H7 (cell line): ENCODE results near the gene PPWD1. TPM values are rescaled to one million over a fixed set of nuclear protein-coding genes. Genes with fewer than 3 reads are reported as not detected.
"Not testable (repeated sequence)": the region's sequence is repeated elsewhere in the genome, so short reads cannot be mapped to it uniquely, and the experiment has no call there.

Experiments used
- DNase-seq: peaks from one replicate; pipeline ENCODE4 v3.0.0; 2012
- H3K27me3 ChIP-seq: 2 replicates; pipeline ENCODE4 v1.6.0; 2011; ENCODE audit warnings: mild to moderate bottlenecking, low read length; ENCODE audit not compliant: control insufficient read depth, insufficient read depth
- H3K36me3 ChIP-seq: replicated peaks from 2 replicates; pipeline ENCODE4 v1.5.1; 2011; ENCODE audit warnings: low read length; ENCODE audit not compliant: control insufficient read depth, insufficient read depth
- H3K4me3 ChIP-seq: 2 replicates; pipeline ENCODE4 v1.5.1; 2011; ENCODE audit warnings: low read depth, mild to moderate bottlenecking, control low read depth, low read length, moderate library complexity; ENCODE audit not compliant: insufficient read depth
- total RNA-seq: library from RNA; depleted of rRNA; stranded (reverse); fragments of >200 nt; shearing (Covaris generic); gene quantifications from 2 replicates; pipeline ENCODE4 v1.2.3, GENCODE V29; 2014

PPWD1 gene
- total RNA-seq, 1 experiment from 2014 or later: 28.1 TPM

DNA sequence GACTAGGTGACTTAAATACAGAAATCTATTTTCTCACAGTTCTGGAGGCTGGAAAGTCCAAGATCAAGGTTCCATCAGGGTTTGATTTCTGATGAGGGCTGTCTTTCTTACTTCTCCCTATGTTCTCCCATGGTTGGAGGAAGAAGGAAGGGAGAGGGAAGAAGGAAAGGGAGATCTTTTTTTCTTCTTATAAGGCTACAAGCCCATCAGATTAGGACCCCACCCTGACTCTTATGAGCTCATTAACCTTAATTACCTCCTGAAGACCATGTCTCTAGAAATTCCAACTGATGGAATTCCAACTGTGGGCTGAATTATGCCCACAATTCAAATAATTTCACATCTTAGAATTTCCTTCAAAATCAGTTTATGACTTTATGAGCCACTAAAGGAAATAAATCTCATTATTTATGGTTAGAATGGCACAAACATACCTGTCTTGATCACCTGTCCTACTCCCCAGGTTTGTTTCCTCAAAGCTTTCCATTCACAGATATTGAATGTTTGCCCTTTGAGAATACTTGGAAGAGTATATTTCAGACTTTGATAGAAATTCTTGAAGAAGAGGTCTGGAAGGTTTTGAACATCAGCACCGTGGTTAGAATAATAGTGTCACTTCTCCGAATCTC is 7.6 kb downstream of the PPWD1 start:
- no peaks in the 10 kb centered on the region for H3K27me3 ChIP-seq
- H3K4me3 ChIP-seq: no peak overlapping the region
- H3K36me3 ChIP-seq: no peaks in the 10 kb centered on the region; the same call in 1 of the 2 replicates
- no peak for DNase-seq

- no peak for DNase-seq
- Histone ChIP-seq H3K36me3 (no peaks in the 10 kb centered on the region; the same call in none of the 2 replicates), H3K27me3 (no peaks in the 10 kb centered on the region), H3K4me3 (no peak overlapping the region)
Measured at GRCh38 chr5:65577141-65577540, 14.0 kb downstream of the PPWD1 start.

- no peak for DNase-seq
- H3K36me3 ChIP-seq: peaks cover 7% of the 10 kb centered on the region
Measured at GRCh38 chr5:65588694-65589093, 25.6 kb downstream of the PPWD1 start.

GRCh38 chr5:65601761-65602160 is 38.7 kb downstream of the PPWD1 start:
- H3K36me3 ChIP-seq, DNase-seq, H3K4me3 ChIP-seq, H3K27me3 ChIP-seq: not testable (repeated sequence)

More at GRCh38 chr5:65588694-65589093, 25.6 kb downstream of the PPWD1 start:
- no peaks in the 10 kb centered on the region for H3K27me3 ChIP-seq
- no peak overlapping the region for H3K4me3 ChIP-seq

GRCh38 chr5:65611524-65611923 is 48.4 kb downstream of the PPWD1 start:
- DNase-seq: no peak
- H3K4me3 ChIP-seq: no peak overlapping the region

GRCh38 chr5:65612298-65612907 is 49.3 kb downstream of the PPWD1 start:
- peaks cover 1% of the 10 kb centered on the region for H3K36me3 ChIP-seq
- no peak overlapping the region for H3K4me3 ChIP-seq
- DNase-seq: no peak
- H3K27me3 ChIP-seq: no peaks in the 10 kb centered on the region

More at GRCh38 chr5:65611524-65611923, 48.4 kb downstream of the PPWD1 start:
- Histone ChIP-seq H3K36me3 (peaks cover 1% of the 10 kb centered on the region), H3K27me3 (no peaks in the 10 kb centered on the region)

- no peak for DNase-seq
- Histone ChIP-seq H3K36me3 (no peaks in the 10 kb centered on the region), H3K4me3 (no peak overlapping the region), H3K27me3 (no peaks in the 10 kb centered on the region)
Measured at GRCh38 chr5:65620021-65620420, 56.9 kb downstream of the PPWD1 start.

- not testable (repeated sequence) for H3K4me3 ChIP-seq, DNase-seq, H3K27me3 ChIP-seq, H3K36me3 ChIP-seq
Measured at GRCh38 chr5:65621961-65622360, 58.9 kb downstream of the PPWD1 start.

DNA sequence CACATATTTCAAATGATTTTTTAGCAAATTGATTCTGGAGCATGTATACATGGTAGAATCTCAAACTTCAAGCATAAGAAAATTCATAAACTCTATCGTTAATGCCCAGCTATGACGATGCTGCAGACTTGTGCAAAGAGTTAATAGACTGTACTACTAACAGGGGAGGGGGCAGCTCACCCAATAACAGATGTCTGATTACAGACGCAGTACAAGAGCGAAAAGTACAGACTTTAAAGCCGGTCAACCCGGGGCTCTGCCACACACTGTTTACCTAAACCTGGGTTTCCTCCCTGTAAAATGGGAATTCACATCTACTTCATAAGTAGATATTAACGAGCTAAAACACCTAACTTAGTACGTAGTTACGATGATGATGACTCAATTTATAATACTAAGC is 60.4 kb downstream of the PPWD1 start:
- Histone ChIP-seq H3K4me3 (peak overlapping the region; percentile 97), H3K36me3 (no peaks in the 10 kb centered on the region; the same call in 1 of the 2 replicates), H3K27me3 (no peaks in the 10 kb centered on the region)
- no peak for DNase-seq

- peak; percentile 81 for DNase-seq
- H3K27me3 ChIP-seq: no peaks in the 10 kb centered on the region
- H3K4me3 ChIP-seq: peak within 1 kb of the TSS; percentile 97
- no peaks in the 10 kb centered on the region; the same call in 1 of the 2 replicates for H3K36me3 ChIP-seq
Measured at GRCh38 chr5:65624025-65624570, 61.0 kb downstream of the PPWD1 start, which contains the start of gene TRIM23. Gene TRIM23 (minus strand): TSS chr5:65624333. CDS start chr5:65624274, 59 bp downstream.

DNA sequence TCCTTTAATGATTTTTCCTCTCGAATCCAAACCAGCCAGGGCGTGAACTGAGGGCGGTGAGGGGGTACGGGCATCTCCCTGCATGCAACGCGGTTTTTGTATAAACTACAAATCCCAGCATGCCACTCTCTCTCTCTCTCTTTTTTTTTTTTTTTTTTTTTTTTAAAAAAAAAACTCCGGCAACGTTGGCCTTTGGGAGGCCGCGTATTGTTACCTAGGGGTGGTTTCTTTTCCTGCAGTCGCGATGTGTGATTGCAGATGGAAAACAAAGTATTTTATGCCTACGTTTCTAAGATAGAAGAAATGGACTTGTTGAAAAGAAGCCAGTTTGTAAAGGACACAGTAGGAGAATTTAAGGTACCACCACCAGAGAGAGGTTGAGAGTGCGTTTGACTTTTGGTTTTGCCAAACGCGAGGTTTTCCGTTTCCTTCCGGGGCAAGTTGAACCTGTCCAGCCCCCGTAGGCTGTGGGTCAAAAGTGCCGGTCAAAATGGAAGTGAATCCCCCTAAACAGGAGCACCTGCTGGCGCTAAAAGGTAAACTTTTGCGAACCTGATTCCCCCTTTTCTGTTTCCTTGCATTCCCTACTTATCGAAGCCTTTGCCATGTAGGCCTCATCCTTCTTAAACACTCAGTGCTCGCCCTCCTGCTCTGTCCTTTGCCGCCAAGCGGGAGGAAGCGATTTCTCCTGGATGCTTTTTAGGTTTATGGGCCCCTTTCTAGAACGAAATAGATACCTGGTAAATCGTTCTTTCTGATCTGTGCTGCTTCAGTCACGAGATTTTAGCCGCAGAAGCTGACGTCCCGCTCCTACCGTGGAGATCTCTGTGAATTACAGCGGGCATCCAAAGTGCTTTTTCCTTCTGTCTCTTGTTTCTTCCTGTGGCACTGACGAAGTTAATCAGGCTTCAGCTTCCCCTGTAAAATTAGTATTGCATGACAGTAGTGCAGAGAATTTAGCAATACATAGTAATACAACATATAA is 61.8 kb downstream of the PPWD1 start, which contains the start of the genes SHLD3 and TRAPPC13:
SHLD3 (plus strand) TSS at position 457 of the 985 bp plus-strand sequence. CDS start 4,561 bp downstream, outside the sequence.
TRAPPC13 (plus strand) TSS at position 457 of the 985 bp plus-strand sequence; CDS start at position 491, 34 bp downstream.
- DNase-seq: peak; percentile 72
- H3K27me3 ChIP-seq: no peaks in the 10 kb centered on the region
- H3K4me3 ChIP-seq: peak within 1 kb of the TSS; percentile 97
- H3K36me3 ChIP-seq: no peaks in the 10 kb centered on the region; the same call in none of the 2 replicates

DNA sequence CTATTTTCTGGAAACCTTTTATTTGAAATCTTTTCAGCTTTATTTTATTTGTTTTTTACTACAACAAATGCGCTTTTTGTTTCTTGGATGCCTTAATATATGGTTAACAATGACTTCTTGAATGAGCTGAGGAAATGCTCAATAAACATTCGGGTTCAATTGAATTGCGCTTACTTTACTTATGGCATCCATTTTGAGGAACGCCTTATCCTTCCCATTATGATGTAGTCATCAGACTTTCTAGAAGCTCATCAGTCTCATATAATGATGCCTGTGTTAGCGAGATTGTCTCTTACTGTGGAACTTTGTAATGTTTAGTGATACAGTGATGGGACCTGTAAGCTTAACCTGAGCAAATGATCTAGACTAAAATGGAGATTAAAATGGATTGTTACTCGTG is 62.6 kb downstream of the PPWD1 start:
- DNase-seq: no peak

GRCh38 chr5:65630981-65631380 is 67.9 kb downstream of the PPWD1 start:
- H3K4me3 ChIP-seq: no peak overlapping the region
- H3K36me3 ChIP-seq: no peaks in the 10 kb centered on the region; the same call in none of the 2 replicates
- no peak for DNase-seq
- no peaks in the 10 kb centered on the region for H3K27me3 ChIP-seq

More for the DNA sequence above, 62.6 kb downstream of the PPWD1 start:
- Histone ChIP-seq H3K4me3 (peak overlapping the region; percentile 97), H3K27me3 (no peaks in the 10 kb centered on the region), H3K36me3 (no peaks in the 10 kb centered on the region; the same call in none of the 2 replicates)
